Measurements from ENCODE around the gene TPD52L2. TPM values are rescaled to one million over a fixed set of nuclear protein-coding genes. Genes with fewer than 3 reads are reported as not detected.

Gene TPD52L2
- total RNA-seq, 2 experiments from 2014 or later: 43.1 to 44.6 TPM

- H3K27me3 Mint-ChIP-seq: peaks cover 23% of the 10 kb centered on the region
- intact Hi-C loops (cut with micrococcal nuclease): no loop called here
- H3K27ac Mint-ChIP-seq: no peak overlapping the region
- no peak overlapping the region for H3K4me3 Mint-ChIP-seq
- no peaks in the 10 kb centered on the region for H3K36me3 Mint-ChIP-seq (ENCODE audit: low read depth)
- ATAC-seq (no peak), DNase-seq (no peak)
- TF ChIP-seq CTCF (IDR thresholded peaks at IDR 0.05): no peak
- peaks cover 3% of the 10 kb centered on the region for H3K4me1 Mint-ChIP-seq (ENCODE audit: low read depth)
- no peaks in the 10 kb centered on the region for H3K9me3 Mint-ChIP-seq
- ChIA-PET POLR2A (no interaction called here), CTCF (interaction anchor here (1.1 kb wide), 1 partner anchor 66 kb away, joined by 4 read pairs; no protein-coding TSS in a partner anchor)
Measured at GRCh38 chr20:63840405-63840828, 24.7 kb upstream of the TPD52L2 start.

GRCh38 chr20:63842258-63842657 is 22.8 kb upstream of the TPD52L2 start:
- H3K9me3 Mint-ChIP-seq: no peaks in the 10 kb centered on the region
- TF ChIP-seq CTCF (IDR thresholded peaks at IDR 0.05): no peak
- intact Hi-C loops (cut with micrococcal nuclease): no loop called here
- DNase-seq: no peak
- peaks cover 6% of the 10 kb centered on the region for H3K4me1 Mint-ChIP-seq (ENCODE audit: low read depth)
- ATAC-seq: no peak
- H3K4me3 Mint-ChIP-seq: no peak overlapping the region
- ChIA-PET CTCF (no interaction called here), POLR2A (no interaction called here)
- peaks cover 27% of the 10 kb centered on the region for H3K27me3 Mint-ChIP-seq
- no peaks in the 10 kb centered on the region for H3K36me3 Mint-ChIP-seq (ENCODE audit: low read depth)
- H3K27ac Mint-ChIP-seq: no peak overlapping the region

GRCh38 chr20:63843222-63843621 is 21.8 kb upstream of the TPD52L2 start:
- H3K4me3 Mint-ChIP-seq: no peak overlapping the region
- intact Hi-C loops (cut with micrococcal nuclease): no loop called here
- ChIA-PET POLR2A (no interaction called here), CTCF (no interaction called here)
- no peak overlapping the region for H3K27ac Mint-ChIP-seq
- ATAC-seq (no peak), DNase-seq (no peak)
- no peaks in the 10 kb centered on the region for H3K9me3 Mint-ChIP-seq
- H3K27me3 Mint-ChIP-seq: peaks cover 27% of the 10 kb centered on the region
- no peak for TF ChIP-seq CTCF (IDR thresholded peaks at IDR 0.05)
- H3K36me3 Mint-ChIP-seq (ENCODE audit: low read depth): no peaks in the 10 kb centered on the region
- H3K4me1 Mint-ChIP-seq (ENCODE audit: low read depth): peaks cover 6% of the 10 kb centered on the region

GRCh38 chr20:63843778-63844177 is 21.3 kb upstream of the TPD52L2 start:
- Mint-ChIP-seq H3K27me3 (peaks cover 32% of the 10 kb centered on the region), H3K4me1 (ENCODE audit: low read depth) (peaks cover 6% of the 10 kb centered on the region), H3K27ac (no peak overlapping the region), H3K9me3 (no peaks in the 10 kb centered on the region), H3K4me3 (no peak overlapping the region), H3K36me3 (ENCODE audit: low read depth) (no peaks in the 10 kb centered on the region)
- DNase-seq (no peak), ATAC-seq (no peak)
- no peak for TF ChIP-seq CTCF (IDR thresholded peaks at IDR 0.05)
- ChIA-PET CTCF (no interaction called here), POLR2A (no interaction called here)
- intact Hi-C loops (cut with micrococcal nuclease): no loop called here

- DNase-seq (no peak), ATAC-seq (no peak)
- intact Hi-C loops (cut with micrococcal nuclease): no loop called here
- Mint-ChIP-seq H3K4me1 (ENCODE audit: low read depth) (peaks cover 6% of the 10 kb centered on the region), H3K27ac (no peak overlapping the region), H3K27me3 (peaks cover 34% of the 10 kb centered on the region), H3K9me3 (no peaks in the 10 kb centered on the region), H3K4me3 (no peak overlapping the region), H3K36me3 (ENCODE audit: low read depth) (no peaks in the 10 kb centered on the region)
- POLR2A ChIA-PET: no interaction called here
- TF ChIP-seq CTCF (IDR thresholded peaks at IDR 0.05): no peak
- CTCF ChIA-PET: no interaction called here
Measured at GRCh38 chr20:63844511-63844991, 20.5 kb upstream of the TPD52L2 start.
